Activated T-cell treated with anti-CD3 and anti-CD28 coated beads for 24 hours (primary cell): ENCODE measurements around the gene SATB1.
"Not testable (repeated sequence)": the region's sequence is repeated elsewhere in the genome, so short reads cannot be mapped to it uniquely, and the experiment has no call there.

ENCODE experiments used
- DNase-seq: peaks from one replicate; pipeline ENCODE4 v3.0.0-alpha.2; 2020; ENCODE audit warnings: low read depth

The SATB1 gene

GRCh38 chr3:18351823-18352744 lies 73.1 kb downstream of the SATB1 start:
- no peak for DNase-seq

DNA sequence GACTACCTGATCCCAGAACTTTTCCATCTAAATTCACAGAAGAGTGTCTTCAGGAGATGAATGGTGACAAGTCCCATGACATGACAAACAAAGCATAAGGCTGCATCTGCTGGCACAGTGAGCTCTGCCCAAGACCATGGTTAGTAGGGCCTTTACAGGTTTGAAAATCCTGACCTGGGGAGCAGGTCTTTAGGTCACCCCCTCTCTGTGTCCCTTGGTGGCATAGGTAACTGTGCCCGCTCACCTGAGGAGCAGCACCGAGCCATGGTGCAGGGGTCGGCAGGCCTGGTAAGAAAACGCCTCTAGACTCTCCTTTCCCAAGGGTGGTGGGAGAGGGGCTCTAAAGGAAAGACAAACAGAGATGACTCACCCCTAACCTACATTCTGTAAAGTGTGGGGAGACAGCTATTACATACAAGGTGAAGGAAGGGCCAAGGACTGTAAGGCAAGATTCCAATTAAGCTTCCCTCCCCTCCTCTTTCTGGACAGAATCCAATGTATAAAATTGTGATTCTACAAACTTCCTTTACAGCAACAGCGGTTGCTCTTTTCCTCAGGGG lies 74.0 kb downstream of the SATB1 start:
- DNase-seq, result no peak

- no peak for DNase-seq
These were observed 75.8 kb downstream of the SATB1 start for GRCh38 chr3:18349197-18349798.

GRCh38 chr3:18346097-18346496 lies 79.0 kb downstream of the SATB1 start:
- DNase-seq, result no peak

DNA sequence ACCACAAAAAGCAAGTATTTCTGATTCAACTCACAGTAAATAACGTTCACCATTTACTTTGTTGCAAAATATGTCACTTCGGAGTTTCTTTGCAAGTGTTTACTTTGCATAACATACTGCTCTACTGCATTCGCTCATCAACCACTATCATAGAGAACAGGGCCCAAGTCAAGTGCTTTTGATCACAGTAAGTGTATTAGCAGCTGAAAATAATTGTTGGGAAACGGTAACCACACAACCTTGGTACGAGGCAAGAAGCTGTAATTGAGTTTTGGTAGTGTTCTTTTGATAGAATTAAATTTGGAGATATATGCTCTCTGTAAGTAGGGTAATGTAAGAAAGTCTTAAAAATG lies 80.1 kb downstream of the SATB1 start:
- DNase-seq, result no peak

GRCh38 chr3:18344306-18345014 lies 80.7 kb downstream of the SATB1 start:
- no peak for DNase-seq

DNA sequence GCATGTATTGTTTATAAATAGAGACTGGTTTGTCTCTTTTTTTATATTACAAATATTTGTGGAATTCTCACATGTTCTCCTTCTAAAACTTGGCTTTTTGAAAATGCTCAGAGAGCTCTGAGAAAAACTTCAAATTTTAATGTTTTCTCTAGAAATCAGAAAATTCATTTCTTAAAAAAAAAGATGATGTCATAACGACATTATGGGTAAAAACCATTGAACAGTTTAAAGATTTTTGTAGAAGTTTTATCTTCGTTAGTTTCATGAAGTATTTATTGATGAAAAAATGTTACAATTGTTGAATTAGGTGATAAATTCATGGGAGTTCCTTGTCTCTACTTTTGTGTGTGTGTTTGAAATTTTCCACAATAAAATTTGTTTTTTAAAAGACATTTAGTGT lies 81.3 kb downstream of the SATB1 start:
- DNase-seq, result no peak

- no peak for DNase-seq
These were observed 86.2 kb downstream of the SATB1 start for GRCh38 chr3:18338827-18339514.

DNA sequence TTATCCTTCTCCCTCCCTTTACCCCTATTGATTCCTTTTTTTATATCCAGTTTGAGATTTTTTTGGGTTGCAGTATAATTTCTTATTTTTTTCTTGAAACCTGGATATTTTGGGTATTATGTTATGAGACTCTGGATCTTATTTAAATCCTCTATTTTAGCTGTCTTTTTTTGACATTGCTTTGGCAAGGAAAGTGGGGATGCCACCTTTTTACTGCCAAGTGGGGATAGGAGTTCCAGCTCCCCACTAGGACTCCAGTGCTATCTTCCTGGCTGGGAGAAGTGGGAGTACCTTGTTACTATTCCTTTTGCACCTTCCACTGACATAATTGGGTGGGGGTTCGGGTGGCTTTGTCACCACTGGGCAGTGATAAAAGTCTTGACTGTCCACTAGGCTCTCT lies 87.9 kb downstream of the SATB1 start:
- no peak for DNase-seq

GRCh38 chr3:18334837-18335601 lies 90.1 kb downstream of the SATB1 start:
- DNase-seq, result no peak

DNA sequence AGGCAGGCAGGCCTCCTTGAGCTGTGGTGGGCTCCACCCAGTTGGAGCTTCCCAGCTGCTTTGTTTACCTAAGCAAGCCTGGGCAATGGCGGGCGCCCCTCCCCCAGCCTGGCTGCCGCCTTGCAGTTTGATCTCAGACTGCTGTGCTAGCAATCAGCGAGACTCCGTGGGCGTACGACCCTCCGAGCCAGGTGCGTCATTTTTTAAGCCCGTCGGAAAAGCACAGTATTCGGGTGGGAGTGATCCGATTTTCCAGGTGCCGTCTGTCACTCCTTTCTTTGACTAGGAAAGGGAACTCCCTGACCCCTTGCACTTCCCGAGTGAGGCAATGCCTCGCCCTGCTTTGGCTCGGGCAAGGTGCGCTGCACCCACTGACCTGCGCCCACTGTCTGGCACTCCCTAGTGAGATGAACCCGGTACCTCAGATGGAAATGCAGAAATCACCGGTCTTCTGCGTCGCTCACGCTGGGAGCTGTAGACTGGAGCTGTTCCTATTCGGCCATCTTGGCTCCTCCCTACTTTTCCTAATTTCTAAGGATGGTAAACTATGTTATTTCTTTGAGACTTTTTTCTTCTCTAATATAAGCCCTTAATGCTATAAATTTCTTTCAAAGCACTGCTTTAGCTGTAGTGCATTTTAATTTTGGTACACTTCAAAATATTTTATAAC lies 94.2 kb downstream of the SATB1 start:
- DNase-seq, result not testable (repeated sequence)

- DNase-seq, result no peak
These were observed 117.0 kb downstream of the SATB1 start for GRCh38 chr3:18308096-18308650.

DNA sequence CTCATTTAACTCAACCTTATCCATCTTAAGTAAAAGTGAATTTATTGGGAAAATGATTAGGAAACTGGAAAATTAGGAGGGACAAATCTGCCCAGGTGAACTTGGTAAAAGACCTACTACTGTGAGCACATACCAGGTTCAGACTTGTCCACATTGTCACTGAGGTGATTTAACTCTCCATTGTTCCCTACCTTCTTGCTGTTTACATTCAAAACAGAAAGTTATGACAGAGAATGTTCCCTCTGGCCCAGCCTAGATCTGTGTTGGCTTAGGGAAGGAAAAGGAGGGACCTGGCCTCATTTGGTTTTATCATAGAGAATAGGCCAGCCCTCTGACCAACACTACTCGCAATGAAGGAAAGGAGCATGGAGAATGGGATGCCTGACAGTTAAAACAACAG lies 117.6 kb downstream of the SATB1 start:
- no peak for DNase-seq

DNA sequence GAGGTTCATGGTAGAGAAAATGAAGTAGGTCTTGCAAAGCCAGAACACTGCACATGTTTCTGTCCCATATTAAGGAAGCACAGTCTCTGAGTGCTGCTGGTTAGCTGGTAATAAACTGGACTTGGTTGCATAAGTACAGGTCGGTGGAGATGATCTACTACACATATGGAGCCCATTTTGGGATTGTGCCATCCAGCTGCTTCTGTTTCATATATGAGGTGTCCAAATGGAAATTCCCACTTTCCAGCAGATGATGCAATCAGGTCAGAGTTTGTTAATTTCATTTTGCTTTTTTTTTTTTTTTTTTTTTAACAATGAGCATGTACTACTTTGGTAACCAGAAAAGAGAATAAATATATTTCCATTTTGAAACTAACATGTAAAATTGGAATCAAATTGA lies 122.6 kb downstream of the SATB1 start:
- no peak for DNase-seq

DNA sequence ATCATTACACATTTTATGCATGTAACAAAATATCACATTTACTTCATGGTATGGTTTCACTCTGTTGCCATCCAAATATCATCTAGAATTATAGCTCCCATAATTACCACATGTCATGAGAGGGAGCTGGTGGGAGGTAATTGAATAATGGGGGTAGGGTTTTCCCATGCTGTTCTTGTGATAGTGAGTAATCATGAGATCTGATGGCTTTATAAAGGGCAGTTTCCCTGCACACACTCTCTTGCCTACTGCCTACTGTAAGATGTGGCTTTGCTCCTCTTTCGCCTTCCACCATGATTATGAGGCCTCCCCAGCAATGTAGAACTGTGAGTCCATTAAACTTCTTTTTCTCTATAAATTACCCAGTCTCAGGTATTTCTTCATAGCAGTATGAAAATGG lies 123.4 kb downstream of the SATB1 start:
- DNase-seq, result no peak

DNA sequence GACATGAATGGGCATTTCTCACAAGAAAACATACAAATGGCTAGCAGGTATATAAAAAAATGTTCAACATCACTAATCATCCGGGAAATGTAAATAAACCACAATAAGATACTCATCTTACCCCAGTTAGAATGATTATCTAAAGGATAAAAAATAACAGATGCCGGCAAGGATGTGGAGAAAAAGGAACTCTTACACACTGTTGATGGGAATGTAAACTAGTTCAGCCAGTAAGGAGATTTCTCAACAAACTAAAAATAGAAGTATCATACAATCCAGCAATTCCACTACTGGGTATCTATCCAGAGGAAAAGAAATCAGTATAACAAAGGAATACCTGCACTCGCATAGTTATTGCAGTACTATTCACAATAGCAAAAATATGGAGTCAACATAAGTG lies 124.2 kb downstream of the SATB1 start:
- no peak for DNase-seq

DNA sequence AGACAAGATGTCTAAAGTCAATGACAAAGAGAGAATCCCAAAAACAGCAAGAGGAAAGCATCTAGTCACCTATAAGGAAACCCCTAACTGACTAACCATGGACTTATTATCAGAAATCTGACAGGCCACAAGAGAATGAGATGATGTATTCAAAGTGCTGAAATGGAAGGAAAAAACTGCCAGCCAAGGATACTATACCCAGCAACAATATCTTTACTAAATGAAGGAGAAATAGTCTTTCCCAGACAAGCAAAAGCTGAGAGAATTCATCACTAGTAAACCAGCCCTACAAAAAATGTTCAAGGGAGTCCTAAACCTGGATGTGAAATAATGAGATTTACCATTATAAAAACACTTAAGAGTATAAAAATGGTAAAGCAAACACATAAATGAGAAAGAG lies 128.0 kb downstream of the SATB1 start:
- DNase-seq, result no peak
